GM18507 (cell line): Measurements from ENCODE around the gene MBP.
"Not testable (repeated sequence)": the region's sequence is repeated elsewhere in the genome, so short reads cannot be mapped to it uniquely, and the experiment has no call there.

Experiments
- DNase-seq: peaks from one replicate; pipeline ENCODE4 v3.0.0; 2011; ENCODE audit warnings: low read depth; ENCODE audit not compliant: insufficient read length; ENCODE audit errors: extremely low spot score
- FAIRE-seq: peaks from 2 replicates; lab custom pipeline; 2011; peaks lifted over from hg19 to GRCh38; lab: Jason Lieb, UNC

Gene MBP

GRCh38 chr18:77042583-77042982 lies 90.0 kb downstream of the MBP start:
- FAIRE-seq (no peak), DNase-seq (no peak)

GRCh38 chr18:77039196-77040130 lies 93.1 kb downstream of the MBP start:
- FAIRE-seq (no peak), DNase-seq (no peak)

- FAIRE-seq = no peak
- no peak for DNase-seq
Measured at GRCh38 chr18:77038182-77038858, 94.3 kb downstream of the MBP start.

DNA sequence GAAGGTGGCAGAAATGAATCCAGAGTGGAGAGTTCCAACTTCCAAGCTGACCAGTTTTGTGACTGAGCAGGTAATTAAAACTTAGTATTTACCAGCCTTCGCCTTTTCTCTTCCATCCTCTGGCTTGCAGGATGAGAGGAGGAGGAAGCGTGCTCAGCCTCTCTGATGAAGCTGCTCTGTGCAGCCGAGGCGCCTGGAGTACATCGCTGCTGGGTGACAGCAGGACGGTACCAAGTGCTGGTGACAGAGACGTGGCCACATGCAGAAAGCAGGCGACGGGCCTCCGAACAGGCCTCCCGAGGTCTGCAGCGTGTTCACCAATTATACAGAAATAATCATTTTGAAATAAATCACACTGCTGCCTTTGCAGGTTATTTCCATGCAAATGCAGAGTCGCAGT lies 95.0 kb downstream of the MBP start:
- FAIRE-seq = no peak
- no peak for DNase-seq

- DNase-seq (no peak), FAIRE-seq (no peak)
Measured at GRCh38 chr18:77035380-77036187, 97.0 kb downstream of the MBP start.

DNA sequence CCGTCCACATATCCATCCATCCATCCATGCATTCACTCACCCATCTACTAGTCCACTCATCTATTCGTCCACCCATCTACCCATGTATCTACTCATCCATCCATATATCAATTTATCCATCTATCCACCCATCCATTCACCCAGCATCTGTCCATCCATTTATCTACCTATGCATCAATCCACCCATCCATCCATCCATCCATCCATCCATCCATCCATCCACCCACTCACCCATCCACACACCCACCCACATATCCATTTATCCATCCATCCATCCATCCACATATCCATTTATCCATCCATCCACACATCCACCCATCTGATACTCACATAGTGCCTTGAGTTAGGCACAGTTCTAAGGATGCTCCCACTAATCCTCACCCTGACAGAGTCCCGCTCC lies 99.0 kb downstream of the MBP start:
- FAIRE-seq (no peak), DNase-seq (no peak)

- FAIRE-seq (no peak), DNase-seq (no peak)
Measured at GRCh38 chr18:77032181-77032701, 100.3 kb downstream of the MBP start.

DNA sequence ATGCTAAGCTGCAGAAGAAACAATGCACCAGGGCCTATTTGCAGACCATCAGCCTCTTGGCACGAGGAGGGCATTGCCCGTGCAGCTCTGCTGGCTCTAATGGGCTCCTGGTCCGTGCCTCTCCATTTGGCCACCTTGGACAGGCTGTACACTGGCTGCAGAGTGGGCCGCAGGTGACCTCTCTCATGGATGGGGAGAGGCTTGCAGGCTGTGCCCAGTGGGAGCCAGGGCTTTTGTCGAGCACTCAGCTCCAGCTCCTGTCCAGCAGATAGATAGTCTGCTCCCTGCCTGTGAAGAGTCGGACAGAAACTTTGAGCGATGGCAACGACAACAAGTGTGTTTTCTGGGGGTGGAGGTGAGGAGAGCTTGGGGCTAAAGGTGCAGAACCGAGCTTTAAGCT lies 100.9 kb downstream of the MBP start:
- no peak for DNase-seq
- FAIRE-seq = no peak

DNA sequence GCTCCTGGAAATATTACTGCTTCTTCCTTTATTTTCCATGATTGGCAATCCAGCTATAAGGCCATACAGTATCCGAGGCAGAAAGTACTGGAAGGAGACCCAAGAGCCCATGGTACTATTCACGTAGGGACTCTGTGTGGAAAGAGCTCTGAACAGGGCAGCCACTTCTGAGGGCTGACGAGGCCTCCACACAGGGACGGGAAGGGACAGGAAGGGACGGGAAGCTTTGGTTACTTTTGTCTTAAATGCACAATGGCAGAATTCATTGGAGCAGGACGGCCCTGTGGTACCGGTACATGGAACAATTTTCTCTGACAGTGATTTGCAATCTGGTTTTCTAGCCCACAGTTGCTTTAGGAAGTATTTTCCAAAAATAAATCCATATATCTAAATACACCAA lies 102.4 kb downstream of the MBP start:
- FAIRE-seq (no peak), DNase-seq (no peak)

DNA sequence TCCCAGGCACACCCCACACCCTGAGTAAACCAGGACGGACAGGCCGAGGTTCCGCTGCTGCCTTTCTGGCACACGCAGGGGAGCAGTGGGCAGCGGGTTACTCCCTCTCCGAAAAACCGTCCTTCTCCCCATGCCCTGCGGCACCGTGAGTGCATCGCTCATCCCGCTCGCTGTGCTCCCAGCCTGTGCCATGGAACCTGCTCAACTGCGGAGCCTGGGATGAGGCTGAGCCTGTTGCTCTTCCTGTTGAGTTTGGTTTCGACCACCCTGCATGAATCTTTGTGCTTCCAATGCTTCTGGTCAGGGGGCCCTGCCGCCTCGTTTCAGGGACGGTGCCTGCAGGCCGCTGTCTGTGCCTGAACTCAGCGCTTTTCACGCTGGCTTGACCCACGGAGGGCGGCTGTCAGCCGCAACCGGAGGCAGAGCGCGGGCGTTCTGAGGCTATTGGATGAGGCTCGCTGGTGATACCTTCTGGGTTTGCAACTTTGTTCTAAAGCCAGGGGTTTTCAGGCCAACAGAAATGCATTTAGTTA lies 106.7 kb downstream of the MBP start:
- DNase-seq (no peak), FAIRE-seq (no peak)

DNA sequence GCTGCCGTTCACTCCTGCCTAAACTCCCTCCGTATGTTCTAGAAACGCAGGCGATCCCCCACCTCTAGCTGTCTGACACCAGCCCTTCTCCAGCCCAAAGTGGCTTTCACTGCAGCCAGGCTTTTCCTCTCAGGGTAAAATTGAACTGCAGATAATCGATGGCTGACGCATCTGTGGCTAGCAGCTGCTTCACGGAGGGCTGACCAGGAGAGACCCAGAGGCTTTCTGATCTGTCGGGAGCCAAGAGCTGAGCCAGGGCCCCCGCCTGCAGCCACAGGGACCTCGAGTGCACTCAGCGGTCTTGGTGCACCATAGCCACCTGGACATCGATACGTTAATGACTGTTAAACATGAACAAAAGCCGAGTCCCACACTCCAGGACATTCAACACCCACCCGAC lies 107.5 kb downstream of the MBP start:
- DNase-seq (no peak), FAIRE-seq (no peak)

DNA sequence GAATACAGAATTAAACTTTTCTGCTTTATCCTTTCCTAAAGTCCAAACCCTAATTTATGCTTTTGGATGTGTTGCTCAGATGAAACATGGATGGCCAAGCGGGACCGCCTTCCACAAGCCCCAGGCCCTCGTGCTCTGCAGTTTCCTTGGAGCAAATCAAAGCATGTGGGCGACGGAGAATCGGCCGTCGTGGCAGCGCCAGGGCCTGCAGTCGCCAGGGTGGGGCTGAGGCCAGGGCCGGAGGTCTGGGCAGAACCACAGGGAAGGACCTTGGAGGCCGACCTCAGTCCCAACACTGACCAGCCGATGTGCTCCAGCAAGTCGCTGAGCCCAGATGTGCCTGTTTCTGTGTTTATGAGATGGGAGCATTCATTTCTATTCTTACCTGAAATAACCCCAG lies 108.1 kb downstream of the MBP start:
- FAIRE-seq = no peak
- no peak for DNase-seq

- DNase-seq (no peak), FAIRE-seq (no peak)
Measured at GRCh38 chr18:77023102-77023782, 109.3 kb downstream of the MBP start.

GRCh38 chr18:77022556-77022955 lies 110.0 kb downstream of the MBP start:
- no peak for FAIRE-seq

DNA sequence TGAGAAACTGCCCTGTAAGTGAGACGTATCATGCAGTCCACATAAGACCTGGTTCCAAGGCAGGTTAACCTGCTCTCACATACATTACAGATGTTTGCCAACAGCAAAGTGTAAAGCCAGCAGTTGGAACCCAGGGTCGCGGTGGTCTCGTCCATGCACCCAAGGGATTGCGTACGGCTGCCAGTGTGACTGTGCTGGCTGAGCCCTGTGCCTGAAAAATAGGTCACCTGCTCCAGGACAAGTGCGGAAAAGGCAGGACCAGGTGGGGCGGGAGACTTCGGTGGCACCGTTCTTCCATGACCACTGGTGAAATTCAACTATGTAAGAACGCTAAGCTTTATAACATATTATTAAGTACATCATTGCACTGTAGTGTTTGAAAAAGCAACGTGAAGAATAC lies 110.5 kb downstream of the MBP start:
- DNase-seq = no peak
- FAIRE-seq = no peak

More at GRCh38 chr18:77022556-77022955, 110.0 kb downstream of the MBP start:
- no peak for DNase-seq

GRCh38 chr18:77021478-77021877 lies 111.1 kb downstream of the MBP start:
- not testable (repeated sequence) for FAIRE-seq, DNase-seq

DNA sequence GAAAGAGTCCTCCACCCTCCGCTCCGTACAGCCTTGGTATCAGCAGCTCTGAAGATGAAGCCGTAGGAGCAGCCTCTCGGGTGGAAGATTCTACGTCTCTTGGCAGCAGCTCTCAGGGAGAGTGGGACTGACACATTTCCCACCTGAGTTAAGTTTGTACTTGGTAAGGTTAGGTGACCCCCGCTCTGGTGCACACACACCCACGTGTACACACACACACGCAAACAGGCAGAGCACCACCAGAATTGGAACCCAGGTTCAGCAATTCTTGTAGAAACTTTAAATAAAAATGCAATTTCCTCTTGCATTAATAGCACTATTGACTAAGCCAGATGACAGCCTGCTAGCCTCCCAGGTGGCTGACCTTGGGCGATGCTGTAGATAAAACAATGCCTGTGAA lies 111.5 kb downstream of the MBP start:
- FAIRE-seq = no peak

GRCh38 chr18:77020561-77020960 lies 112.0 kb downstream of the MBP start:
- FAIRE-seq (no peak), DNase-seq (no peak)

More for the DNA sequence above, 111.5 kb downstream of the MBP start:
- no peak for DNase-seq

DNA sequence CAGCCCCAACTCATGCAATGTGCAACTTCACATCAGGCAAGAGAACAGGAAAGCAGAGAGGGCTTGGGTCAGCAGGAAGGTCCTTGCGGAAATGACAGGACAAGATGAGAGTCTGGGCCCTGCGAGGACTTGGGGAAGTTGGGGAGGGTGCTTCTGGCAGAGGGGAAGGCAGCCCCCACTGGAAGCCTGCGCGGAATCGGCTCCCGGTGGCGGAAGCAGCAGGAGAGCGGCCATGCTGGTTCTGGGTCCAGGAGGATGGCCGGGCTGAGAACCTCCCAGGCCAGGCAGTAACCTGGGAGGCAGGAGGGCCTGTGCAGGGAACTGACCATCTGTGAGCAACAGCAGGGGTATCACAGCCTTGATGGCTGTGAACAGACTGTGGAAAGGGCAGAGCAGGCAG lies 112.9 kb downstream of the MBP start:
- FAIRE-seq (no peak), DNase-seq (no peak)
